ENCODE data around the gene ACOT13.
A peak's percentile ranks its signal among the peaks of the same experiment; 100 is the strongest.
"Not testable (repeated sequence)": the region's sequence is repeated elsewhere in the genome, so short reads cannot be mapped to it uniquely, and the experiment has no call there.

The ACOT13 gene

DNA sequence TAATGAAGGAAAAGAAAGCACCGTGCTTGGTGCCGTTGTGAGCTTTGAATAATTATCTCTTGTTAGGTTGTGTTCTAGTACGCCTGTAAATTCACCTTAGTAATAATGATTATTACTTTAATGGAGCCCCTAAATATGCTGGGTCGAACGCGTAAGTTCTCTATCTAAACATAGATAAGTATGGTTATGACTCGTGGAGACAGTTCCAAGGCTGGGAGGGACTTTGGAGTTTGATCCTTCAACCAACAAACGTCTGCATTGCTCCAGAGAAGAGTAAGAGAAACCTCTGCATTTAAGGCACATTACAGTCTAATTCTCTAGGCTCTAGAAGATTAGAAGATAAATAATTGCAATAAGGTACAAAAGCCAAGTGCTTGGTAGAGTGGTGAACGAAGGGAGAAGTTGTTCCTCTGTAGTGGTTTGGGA, 514 bp downstream of the ACOT13 start:
- TF ChIP-seq, protein P1, sequence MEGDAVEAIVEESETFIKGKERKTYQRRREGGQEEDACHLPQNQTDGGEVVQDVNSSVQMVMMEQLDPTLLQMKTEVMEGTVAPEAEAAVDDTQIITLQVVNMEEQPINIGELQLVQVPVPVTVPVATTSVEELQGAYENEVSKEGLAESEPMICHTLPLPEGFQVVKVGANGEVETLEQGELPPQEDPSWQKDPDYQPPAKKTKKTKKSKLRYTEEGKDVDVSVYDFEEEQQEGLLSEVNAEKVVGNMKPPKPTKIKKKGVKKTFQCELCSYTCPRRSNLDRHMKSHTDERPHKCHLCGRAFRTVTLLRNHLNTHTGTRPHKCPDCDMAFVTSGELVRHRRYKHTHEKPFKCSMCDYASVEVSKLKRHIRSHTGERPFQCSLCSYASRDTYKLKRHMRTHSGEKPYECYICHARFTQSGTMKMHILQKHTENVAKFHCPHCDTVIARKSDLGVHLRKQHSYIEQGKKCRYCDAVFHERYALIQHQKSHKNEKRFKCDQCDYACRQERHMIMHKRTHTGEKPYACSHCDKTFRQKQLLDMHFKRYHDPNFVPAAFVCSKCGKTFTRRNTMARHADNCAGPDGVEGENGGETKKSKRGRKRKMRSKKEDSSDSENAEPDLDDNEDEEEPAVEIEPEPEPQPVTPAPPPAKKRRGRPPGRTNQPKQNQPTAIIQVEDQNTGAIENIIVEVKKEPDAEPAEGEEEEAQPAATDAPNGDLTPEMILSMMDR (IDR thresholded peaks at IDR 0.05; ENCODE audit: low read depth, low read length, missing control alignments): no peak
- H3K4me3 ChIP-seq (replicated peaks; ENCODE audit: low read depth, low read length): peak overlapping the region; percentile 97
- DNase-seq (ENCODE audit: extremely low read depth, low read depth): no peak

DNA sequence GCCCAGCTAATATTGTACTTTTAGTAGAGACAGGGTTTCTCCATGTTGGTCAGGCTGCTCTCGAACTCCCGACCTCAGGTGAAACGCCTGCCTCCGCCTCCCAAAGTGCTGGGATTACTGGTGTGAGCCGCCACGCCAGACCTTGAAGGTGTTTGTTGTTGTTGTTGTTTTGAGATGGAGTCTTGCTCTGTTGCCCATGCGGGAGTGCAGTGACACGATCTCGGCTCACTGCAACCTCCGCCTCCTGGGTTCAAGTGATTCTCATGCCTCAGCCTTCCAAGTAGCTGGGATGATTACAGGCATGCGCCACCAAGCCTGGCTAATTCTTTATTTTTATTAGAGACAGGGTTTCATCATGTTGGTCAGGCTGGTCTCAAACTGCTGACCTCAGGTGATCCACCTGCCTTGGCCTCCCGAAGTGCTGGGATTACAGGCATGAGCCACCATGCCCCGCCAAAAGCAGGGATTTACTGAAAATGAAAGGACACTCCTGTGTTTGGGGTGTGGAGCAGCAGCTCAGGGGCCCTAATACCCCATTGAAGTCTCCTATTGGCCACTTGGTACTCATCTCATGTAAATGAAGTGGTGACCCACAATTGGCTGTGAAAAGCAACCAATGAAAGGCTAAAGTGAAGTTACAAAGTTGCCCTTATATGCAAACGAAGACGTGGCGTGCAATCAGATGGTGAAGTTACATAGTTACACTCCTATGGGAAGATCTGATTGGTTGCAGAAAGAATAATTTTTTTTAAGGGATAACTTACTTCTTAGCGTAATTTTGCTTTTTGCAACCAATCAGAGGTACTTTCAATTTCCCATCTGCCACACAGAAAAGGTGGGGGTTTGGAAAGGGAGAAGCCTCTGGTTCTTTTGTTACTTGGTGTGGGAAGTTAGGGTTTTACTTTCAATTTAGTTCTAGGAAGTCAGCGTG, 1.5 kb downstream of the ACOT13 start:
- not testable (repeated sequence) for DNase-seq (ENCODE audit: extremely low read depth, low read depth)
- peak overlapping the region; percentile 97 for H3K4me3 ChIP-seq (replicated peaks; ENCODE audit: low read depth, low read length)

DNA sequence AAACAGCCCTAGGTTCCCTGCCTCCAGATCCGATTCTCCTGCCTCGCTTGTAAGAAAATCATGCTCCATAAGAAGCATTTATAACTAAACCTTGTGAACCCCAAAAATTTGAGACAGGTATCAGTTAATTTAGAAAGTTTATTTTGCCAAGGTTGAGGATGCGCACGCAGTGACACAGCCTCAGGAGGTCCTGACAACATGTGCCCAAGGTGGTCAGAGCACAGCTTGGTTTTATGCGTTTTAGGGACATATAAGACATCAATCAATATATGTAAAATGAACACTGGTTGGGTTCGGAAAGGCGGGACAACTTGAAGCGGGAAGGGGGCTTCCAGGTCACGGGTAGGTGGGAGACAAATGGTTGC, 2.1 kb downstream of the ACOT13 start:
- DNase-seq (ENCODE audit: extremely low read depth, low read depth): no peak
- no peak overlapping the region for H3K4me3 ChIP-seq (replicated peaks; ENCODE audit: low read depth, low read length)
- TF ChIP-seq, protein P1 (IDR thresholded peaks at IDR 0.05; ENCODE audit: low read depth, low read length, missing control alignments): no peak

DNA sequence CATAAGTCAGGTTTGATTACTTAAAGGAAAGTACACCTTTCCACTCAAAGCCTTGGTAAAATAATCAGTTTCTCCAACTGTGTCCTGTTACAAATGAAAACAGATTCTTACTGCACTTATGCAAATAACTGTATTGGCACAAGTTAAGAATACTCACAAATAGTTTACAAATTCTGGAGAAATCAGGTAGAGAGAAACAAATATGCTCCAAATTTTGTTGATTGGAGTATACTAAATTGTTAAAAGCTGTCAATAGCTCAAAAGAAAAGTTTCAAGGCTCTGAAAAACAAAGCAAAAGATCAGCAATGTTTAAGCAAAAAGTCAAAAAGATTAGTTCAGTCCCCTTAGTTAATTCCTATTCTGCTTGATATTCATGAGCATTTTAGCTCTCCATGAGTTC, 3.6 kb downstream of the ACOT13 start:
- DNase-seq (ENCODE audit: extremely low read depth, low read depth); H3K4me3 ChIP-seq (replicated peaks; ENCODE audit: low read depth, low read length): not testable (repeated sequence)

DNA sequence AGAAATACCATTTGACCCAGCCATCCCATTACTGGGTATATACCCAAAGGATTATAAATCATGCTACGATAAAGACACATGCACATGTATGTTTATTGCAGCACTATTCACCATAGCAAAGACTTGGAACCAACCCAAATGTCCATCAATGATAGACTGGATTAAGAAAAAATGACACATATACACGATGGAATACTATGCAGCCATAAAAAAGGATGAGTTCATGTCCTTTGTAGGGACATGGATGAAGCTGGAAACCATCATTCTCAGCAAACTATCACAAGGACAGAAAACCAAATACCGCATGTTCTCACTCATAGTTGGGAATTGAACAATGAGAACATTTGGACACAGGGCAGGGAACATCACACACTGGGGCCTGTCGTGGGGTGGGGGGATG, 4.2 kb downstream of the ACOT13 start:
- H3K4me3 ChIP-seq (replicated peaks; ENCODE audit: low read depth, low read length); DNase-seq (ENCODE audit: extremely low read depth, low read depth): not testable (repeated sequence)

DNA sequence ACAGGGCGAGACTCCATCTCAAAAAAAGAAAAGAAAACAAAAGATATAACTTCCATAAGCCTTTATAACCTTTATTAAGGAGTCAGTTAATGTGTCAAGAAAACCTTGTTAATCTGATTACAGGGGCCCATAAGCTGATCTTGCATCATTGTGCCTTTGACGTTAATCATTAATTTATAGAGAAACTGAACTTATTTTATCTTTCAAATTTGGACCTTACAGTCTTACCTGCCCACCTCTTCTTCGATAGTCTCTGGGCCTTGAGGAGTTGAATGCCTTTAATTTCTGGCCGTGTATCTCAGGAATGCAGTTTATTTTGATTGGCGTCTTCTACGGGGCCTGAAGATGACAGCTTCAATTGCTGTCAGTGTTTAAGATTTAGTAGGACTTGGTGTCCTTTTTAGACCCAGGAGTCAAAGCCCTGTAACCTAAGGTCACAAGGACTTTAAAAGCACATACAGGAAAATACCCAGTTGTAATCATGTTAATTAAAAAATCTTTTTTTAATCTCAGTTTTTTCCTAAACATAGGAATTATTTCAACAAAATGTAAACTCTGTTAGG, 5.8 kb downstream of the ACOT13 start:
- no peak overlapping the region for H3K4me3 ChIP-seq (replicated peaks; ENCODE audit: low read depth, low read length)
- no peak for DNase-seq (ENCODE audit: extremely low read depth, low read depth)
- TF ChIP-seq, protein P1 (IDR thresholded peaks at IDR 0.05; ENCODE audit: low read depth, low read length, missing control alignments): no peak

DNA sequence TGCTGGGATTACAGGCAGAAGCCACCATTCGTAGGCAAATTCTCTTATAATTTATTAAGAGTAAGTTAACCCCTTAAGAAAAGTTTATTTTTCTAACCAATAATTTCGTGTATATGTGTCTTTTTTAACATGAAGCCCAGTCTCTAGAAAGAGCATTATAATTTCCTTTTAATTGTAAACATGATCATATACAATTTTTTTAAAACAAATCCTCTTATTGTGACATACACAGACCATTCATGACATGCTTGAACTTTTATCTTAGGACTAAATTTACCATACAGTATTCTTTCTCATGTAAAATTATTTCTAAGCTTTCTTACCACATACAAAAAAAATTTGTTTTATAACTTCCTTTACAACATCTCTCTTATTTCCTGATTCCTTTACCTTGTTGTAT, 6.7 kb downstream of the ACOT13 start:
- DNase-seq (ENCODE audit: extremely low read depth, low read depth): no peak
- TF ChIP-seq, protein P1 (IDR thresholded peaks at IDR 0.05; ENCODE audit: low read depth, low read length, missing control alignments): no peak
- H3K4me3 ChIP-seq (replicated peaks; ENCODE audit: low read depth, low read length): no peak overlapping the region

DNA sequence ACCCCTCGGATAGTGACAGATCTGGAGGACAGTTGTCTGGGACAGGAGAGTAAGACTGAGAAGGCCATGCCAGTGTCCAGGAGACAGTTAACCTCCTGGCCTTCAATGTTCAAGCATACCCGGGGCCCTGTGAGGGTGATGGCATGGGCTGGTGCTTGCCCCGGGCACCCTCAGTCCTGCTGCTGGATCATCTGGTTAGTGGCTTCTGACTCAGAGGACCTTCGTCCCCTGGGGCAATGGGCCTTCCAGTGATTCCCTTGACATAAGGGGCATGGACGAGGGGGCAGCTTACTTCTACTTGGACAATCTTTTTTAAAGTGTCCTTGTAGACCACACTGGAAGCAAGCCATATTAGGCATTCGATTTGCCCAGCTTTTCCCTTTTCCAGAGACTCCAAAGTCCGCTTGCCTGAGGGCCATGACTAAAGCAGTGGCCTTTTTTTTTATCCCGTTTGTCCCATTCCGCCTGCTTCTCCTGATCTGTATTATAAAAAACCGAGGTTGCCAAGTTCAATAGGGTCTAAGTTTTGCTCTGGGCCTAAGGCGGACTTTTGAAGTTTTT, 12.0 kb downstream of the ACOT13 start:
- H3K4me3 ChIP-seq (replicated peaks; ENCODE audit: low read depth, low read length); DNase-seq (ENCODE audit: extremely low read depth, low read depth): not testable (repeated sequence)

DNA sequence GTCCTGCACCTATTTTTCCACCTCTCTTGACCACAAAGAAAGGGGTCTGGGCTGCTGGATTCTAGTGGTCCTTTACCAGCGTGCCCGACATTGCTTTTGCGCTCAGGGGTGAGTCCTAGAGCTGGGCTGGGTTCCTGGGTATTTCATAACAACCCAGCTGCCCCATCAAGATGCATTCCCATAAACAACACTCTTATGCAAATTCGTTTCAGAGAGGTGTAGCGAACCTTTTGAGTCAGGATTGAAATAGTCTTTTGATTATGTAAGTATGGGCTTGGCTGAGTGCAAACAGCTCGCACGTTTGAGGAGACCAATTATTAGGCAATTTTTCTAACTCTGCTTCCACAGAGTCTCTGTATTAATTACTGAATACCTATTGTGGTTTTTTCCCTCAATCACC, 13.7 kb downstream of the ACOT13 start:
- no peak overlapping the region for H3K4me3 ChIP-seq (replicated peaks; ENCODE audit: low read depth, low read length)
- no peak for DNase-seq (ENCODE audit: extremely low read depth, low read depth)
- TF ChIP-seq, protein P1 (IDR thresholded peaks at IDR 0.05; ENCODE audit: low read depth, low read length, missing control alignments): no peak

Data from HFF-Myc (cell line).